Peyer's patch (tissue), 4 donors: ENCODE results near the gene ZNF491. TPM values are rescaled to one million over a fixed set of nuclear protein-coding genes. Genes with fewer than 3 reads are reported as not detected.
A peak's percentile ranks its signal among the peaks of the same experiment; 100 is the strongest.

Experiments used
- DNase-seq, 3 donors: peaks; one replicate each; pipeline ENCODE4 v3.0.0-alpha.2; 2017 to 2019
- H3K27ac ChIP-seq, 4 donors: fragments of 200-600 bp; sonication (generic); one replicate each; pipeline ENCODE4 v1.5.1; 2016 to 2019
- H3K27me3 ChIP-seq, 2 donors: fragments of 200-600 bp; sonication (generic); one replicate each; pipeline ENCODE4 v1.5.1; 2019
- H3K36me3 ChIP-seq, 3 donors: fragments of 200-600 bp; sonication (generic); one replicate each; pipeline ENCODE4 v1.5.1; 2016 to 2019
- H3K4me1 ChIP-seq, 4 donors: fragments of 200-600 bp; sonication (generic); one replicate each; pipeline ENCODE4 v1.5.1; 2016 to 2019
- H3K4me3 ChIP-seq, 4 donors: fragments of 200-600 bp; sonication (generic); 1 replicate in 3 of 4; 2 replicates in 1 of 4; pipeline ENCODE4 v1.5.1; 2016 to 2019; ENCODE audit warnings: mild to moderate bottlenecking in 1 of 4
- H3K9me3 ChIP-seq, 4 donors: fragments of 200-600 bp; sonication (generic); one replicate each; pipeline ENCODE4 v1.5.1; 2016 to 2019; ENCODE audit warnings: mild to moderate bottlenecking in 1 of 4
- POLR2A ChIP-seq, 2 donors: fragments of 450-650 bp; IDR thresholded peaks; one replicate each; pipeline ENCODE4 v1.5.1; 2017; ENCODE audit warnings: antibody characterized with exemption in 2 of 2, mild to moderate bottlenecking in 2 of 2, moderate library complexity in 2 of 2
- total RNA-seq, 4 donors: library from RNA; depleted of rRNA; stranded (reverse); fragments of >200 nt; gene quantifications; one replicate each; pipeline ENCODE4 v1.1.0, GENCODE V29; 2016
- TF ChIP-seq, protein P1 (sequence below), 6 experiments: fragments of 450-650 bp in 4 of 6; fragments of 200-600 bp in 2 of 6; sonication (generic) in 1 of 6; IDR thresholded peaks; one replicate each; pipeline ENCODE4 v1.5.1; 2017 to 2019; ENCODE audit warnings: antibody characterized with exemption in 6 of 6, mild to moderate bottlenecking in 3 of 6, moderate library complexity in 1 of 6

The ZNF491 gene
- total RNA-seq, 4 donors from 2014 or later, result 1.1 to 1.9 (median 1.4) TPM

DNA sequence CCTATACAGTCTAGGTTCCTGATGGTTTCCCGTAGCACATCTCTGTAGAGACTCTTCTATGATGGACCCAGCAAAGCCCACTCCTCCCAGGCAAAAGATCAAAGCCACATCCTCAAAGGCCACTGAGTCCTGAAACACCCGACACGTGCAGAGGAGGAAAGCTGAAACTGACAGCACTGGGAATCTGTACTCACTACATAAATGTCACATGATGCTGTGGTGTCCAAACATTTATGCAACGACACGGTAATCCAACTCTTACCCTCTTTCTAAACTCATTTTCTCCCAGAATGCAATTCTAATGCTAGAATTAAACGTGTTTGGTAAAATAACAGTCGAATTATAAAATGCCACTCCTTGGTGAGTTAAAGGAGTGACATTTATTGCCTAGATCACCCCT is 38.5 kb upstream of the ZNF491 start:
- DNase-seq, result no peak
- H3K27ac ChIP-seq, result no peak overlapping the region
- H3K4me1 ChIP-seq, result no peaks in the 10 kb centered on the region
- H3K9me3 ChIP-seq, result peaks cover 0 to 3% (median 0%) of the 10 kb centered on the region in 4 donors
- H3K27me3 ChIP-seq, result no peaks in the 10 kb centered on the region
- H3K36me3 ChIP-seq, result no peaks in the 10 kb centered on the region
- no peak overlapping the region for H3K4me3 ChIP-seq
- TF ChIP-seq, protein P1, sequence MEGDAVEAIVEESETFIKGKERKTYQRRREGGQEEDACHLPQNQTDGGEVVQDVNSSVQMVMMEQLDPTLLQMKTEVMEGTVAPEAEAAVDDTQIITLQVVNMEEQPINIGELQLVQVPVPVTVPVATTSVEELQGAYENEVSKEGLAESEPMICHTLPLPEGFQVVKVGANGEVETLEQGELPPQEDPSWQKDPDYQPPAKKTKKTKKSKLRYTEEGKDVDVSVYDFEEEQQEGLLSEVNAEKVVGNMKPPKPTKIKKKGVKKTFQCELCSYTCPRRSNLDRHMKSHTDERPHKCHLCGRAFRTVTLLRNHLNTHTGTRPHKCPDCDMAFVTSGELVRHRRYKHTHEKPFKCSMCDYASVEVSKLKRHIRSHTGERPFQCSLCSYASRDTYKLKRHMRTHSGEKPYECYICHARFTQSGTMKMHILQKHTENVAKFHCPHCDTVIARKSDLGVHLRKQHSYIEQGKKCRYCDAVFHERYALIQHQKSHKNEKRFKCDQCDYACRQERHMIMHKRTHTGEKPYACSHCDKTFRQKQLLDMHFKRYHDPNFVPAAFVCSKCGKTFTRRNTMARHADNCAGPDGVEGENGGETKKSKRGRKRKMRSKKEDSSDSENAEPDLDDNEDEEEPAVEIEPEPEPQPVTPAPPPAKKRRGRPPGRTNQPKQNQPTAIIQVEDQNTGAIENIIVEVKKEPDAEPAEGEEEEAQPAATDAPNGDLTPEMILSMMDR (IDR thresholded peaks at IDR 0.05), result no peak
- TF ChIP-seq POLR2A (IDR thresholded peaks at IDR 0.05), result no peak

DNA sequence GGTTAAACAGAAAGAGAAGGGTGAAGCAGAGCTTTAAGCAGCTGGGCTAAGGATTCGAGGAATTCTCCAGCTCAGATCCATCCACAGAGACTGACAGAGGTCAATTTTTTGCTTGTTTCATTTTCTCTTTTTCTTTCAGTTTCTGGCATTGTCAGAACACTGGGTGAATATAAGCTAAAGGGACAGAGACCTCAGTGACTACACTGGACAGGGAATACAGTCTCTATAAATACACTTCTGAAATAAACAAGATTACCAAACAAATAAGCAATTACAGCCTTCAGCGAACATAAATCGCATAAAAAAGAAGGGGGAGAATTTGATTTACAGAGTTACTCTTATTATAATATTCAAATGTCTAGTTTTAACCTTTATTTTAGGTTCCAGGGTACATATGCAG is 35.2 kb upstream of the ZNF491 start:
- peaks cover 0 to 9% (median 4%) of the 10 kb centered on the region in 4 donors for H3K4me1 ChIP-seq
- H3K4me3 ChIP-seq, result no peak overlapping the region
- no peaks in the 10 kb centered on the region for H3K9me3 ChIP-seq
- no peak for DNase-seq
- H3K36me3 ChIP-seq, result no peaks in the 10 kb centered on the region
- TF ChIP-seq POLR2A (IDR thresholded peaks at IDR 0.05), result no peak
- TF ChIP-seq, protein P1 (IDR thresholded peaks at IDR 0.05), result no peak
- no peak overlapping the region for H3K27ac ChIP-seq
- H3K27me3 ChIP-seq, result no peaks in the 10 kb centered on the region

DNA sequence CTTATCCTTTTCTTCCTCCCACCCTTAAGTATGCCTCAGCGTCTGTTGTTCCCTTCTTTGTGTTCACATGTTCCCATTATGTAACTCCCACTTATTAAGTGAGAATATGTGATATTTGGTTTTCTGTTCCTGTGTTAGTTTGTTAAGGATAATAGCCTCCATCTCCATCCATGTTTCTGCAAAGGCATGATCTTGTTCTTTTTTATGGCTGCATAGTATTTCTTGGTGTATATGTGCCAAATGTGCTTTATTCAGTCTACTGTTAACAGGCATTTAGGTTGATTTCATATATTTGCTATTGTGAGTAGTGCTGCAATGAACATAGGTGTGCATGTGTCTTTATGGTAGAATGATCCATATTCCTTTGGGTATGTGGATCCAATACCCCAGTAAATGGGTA is 34.7 kb upstream of the ZNF491 start:
- Histone ChIP-seq H3K4me3 (no peak overlapping the region), H3K4me1 (peaks cover 0 to 14% (median 6%) of the 10 kb centered on the region in 4 donors), H3K27ac (no peak overlapping the region), H3K9me3 (no peaks in the 10 kb centered on the region), H3K36me3 (no peaks in the 10 kb centered on the region), H3K27me3 (no peaks in the 10 kb centered on the region)
- DNase-seq, result no peak
- TF ChIP-seq, protein P1 (IDR thresholded peaks at IDR 0.05), result no peak
- no peak for TF ChIP-seq POLR2A (IDR thresholded peaks at IDR 0.05)

DNA sequence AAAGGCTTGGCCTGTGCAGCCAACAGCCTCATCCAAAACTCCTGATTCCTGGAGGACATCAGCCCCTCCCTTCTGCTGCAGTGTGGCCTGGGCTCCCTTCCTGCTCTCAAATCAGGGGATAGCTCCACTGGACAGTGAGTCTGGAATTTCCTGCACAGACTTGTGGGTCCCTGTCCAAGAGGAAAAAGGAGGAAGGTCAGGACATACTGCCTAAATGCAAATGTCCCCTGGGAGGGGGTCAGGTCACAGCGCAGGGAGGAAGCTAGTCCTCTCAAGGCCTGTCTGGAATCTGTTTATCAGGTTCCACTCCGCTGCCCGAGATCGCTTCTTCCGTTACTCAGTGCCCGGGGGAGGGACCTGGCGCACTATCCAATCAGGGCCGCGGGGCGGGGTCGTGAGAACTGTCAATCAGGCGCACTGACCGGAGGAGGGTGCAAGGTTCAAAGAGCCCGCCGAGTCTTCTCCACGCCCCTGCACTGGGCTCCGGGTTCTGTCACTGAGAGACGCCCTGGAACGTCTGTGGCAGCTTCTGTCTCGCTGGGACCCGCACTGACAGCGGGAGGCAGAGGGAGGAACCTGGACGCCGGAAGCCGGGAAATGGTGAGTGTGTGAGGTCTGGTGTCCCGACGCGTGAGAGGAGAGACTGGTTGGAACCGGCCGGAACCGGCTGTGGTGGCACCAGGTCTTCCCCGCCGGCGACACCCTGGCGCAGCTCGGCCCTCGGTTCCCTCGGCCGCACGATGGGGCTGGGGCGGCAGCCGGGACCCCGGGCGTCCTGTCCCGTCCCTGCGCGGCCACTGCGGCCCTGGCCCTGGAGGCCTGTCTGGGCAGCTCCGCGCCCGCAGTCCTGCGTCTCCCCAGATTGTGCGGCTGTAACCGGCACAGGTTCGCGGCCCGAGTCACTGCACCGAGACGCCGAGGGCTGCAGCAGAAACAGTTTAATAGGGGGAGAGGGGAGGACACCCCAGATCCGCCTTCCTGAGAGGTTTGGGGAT is 31.4 kb upstream of the ZNF491 start, which contains the start of gene ZNF441:
Gene ZNF441, plus strand, starts transcription at position 404 of the 995 bp plus-strand sequence. Its CDS starts 194 bp downstream, at position 598.
- TF ChIP-seq, protein P1 (IDR thresholded peaks at IDR 0.05), result peak in 2 of 6 experiments; percentile 3 to 7
- TF ChIP-seq POLR2A (IDR thresholded peaks at IDR 0.05), result peak; percentile 77 to 84
- H3K27me3 ChIP-seq, result no peaks in the 10 kb centered on the region

DNA sequence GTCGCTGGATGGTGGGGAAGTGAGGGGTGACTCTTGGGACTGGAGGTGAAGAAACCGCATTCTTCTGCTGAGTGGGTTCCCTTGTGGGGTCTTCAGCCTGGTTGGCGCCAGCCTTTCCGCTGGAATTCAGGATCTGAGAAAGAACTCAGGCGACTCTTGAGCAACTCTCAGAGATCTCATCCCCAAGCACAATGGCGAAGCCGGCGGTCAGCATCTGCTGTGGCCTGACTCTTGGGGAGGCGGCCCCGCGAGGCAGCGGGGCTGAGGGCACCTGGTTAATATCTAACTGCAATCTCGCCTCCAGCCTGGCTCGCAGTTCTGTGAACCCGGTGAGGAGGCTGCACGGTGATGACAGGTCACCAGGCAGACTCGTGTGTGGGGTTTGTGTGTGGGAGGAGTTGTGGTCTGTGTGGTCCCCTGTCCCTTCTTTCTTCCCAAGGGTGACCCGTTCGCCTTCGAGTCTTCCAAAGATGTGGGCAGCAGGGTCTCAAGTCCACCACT is 30.6 kb upstream of the ZNF491 start:
- DNase-seq, result peak; percentile 28 to 83 (median 81)
- H3K27me3 ChIP-seq, result no peaks in the 10 kb centered on the region
- TF ChIP-seq POLR2A (IDR thresholded peaks at IDR 0.05), result peak; percentile 28 to 44
- TF ChIP-seq, protein P1 (IDR thresholded peaks at IDR 0.05), result no peak
- peaks cover 0 to 10% (median 3%) of the 10 kb centered on the region in 4 donors for H3K9me3 ChIP-seq
- peak overlapping the region; percentile 83 to 93 (median 86) for H3K4me3 ChIP-seq
- peak overlapping the region; percentile 90 to 98 (median 92) for H3K27ac ChIP-seq
- peaks cover 0 to 14% (median 6%) of the 10 kb centered on the region in 4 donors for H3K4me1 ChIP-seq
- H3K36me3 ChIP-seq, result no peaks in the 10 kb centered on the region

More for the DNA sequence above, 31.4 kb upstream of the ZNF491 start, which contains the start of gene ZNF441:
- Histone ChIP-seq H3K4me1 (peaks cover 0 to 14% (median 6%) of the 10 kb centered on the region in 4 donors), H3K27ac (peak within 1 kb of the TSS; percentile 90 to 98 (median 92)), H3K4me3 (peak within 1 kb of the TSS; percentile 83 to 93 (median 86)), H3K36me3 (no peaks in the 10 kb centered on the region), H3K9me3 (peaks cover 0 to 5% (median 0%) of the 10 kb centered on the region in 4 donors)
- peak; percentile 99 for DNase-seq
